HAP-1 (cell line): Measurements from ENCODE around the gene SLIRP.
"Not testable (repeated sequence)": the region's sequence is repeated elsewhere in the genome, so short reads cannot be mapped to it uniquely, and the experiment has no call there.

Experiments used
- DNase-seq, 2 experiments: peaks; one replicate each; pipeline ENCODE4 v3.0.0-alpha.2; 2016 to 2020; ENCODE audit warnings: low spot score in 2 of 2
- H3K27me3 ChIP-seq: fragments of 250-450 bp; sonication (Bioruptor Pico); 2 replicates; pipeline ENCODE4 v1.5.1; 2020; ENCODE audit warnings: low read depth, mild to moderate bottlenecking, moderate library complexity
- H3K36me3 ChIP-seq: fragments of 250-450 bp; sonication (Bioruptor Pico); replicated peaks from 2 replicates; pipeline ENCODE4 v1.5.1; 2020; ENCODE audit warnings: mild to moderate bottlenecking
- H3K4me1 ChIP-seq: fragments of 250-450 bp; sonication (Bioruptor Pico); 2 replicates; pipeline ENCODE4 v1.5.1; 2020; ENCODE audit warnings: mild to moderate bottlenecking
- H3K4me3 ChIP-seq: fragments of 250-450 bp; sonication (Bioruptor Pico); 2 replicates; pipeline ENCODE4 v1.5.1; 2020; ENCODE audit warnings: mild to moderate bottlenecking, moderate library complexity
- H3K9me3 ChIP-seq: fragments of 250-450 bp; sonication (Bioruptor Pico); 2 replicates; pipeline ENCODE4 v1.5.1; 2020; ENCODE audit warnings: mild to moderate bottlenecking, moderate library complexity
- in situ Hi-C: fragments of 300-500 bp; cut with MboI; formaldehyde crosslinking; loops from 3 replicates; pipeline ENCODE4 v1.14.3; 2020; ENCODE audit warnings: low sequenced_read_pairs, inconsistent platforms, mixed read lengths

Gene SLIRP

DNA sequence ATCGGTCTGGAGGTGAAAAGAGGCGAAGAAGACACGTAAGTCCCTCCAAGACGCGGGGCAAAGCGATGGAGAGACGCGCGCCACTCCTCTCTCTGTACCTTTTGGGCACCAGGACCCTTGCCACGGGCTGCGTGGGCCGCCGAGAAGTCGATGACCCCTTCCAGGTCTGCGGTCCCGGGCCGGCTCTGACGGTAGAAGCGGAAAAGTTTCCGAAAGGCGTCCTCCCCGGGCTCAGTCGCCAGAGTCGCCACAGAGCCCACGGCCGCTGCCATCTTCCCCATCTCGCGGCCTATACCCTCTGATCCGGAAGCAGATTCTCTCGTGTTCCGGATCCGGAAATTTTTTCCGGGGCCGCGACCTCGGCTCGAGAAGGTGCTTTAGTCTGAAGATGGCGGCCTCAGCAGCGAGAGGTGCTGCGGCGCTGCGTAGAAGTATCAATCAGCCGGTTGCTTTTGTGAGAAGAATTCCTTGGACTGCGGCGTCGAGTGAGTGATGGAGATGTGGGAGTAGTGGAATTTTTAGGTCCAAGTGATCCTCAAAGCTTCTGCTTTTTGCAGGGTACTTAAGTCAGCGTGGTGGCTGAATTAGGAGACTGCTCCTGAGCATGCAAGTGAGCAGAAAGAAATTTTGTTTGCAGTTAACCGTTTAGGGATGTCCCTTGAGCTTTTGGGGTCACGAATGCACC lies at the start of gene SLIRP, which contains the start of gene ALKBH1:
Gene SLIRP (plus strand): TSS at position 380 of the 685 bp plus-strand sequence. CDS start 9 bp downstream, at position 389.
Gene ALKBH1 (minus strand): TSS at position 300 of the 685 bp plus-strand sequence. CDS start 19 bp downstream, at position 281.
- DNase-seq: peak; percentile 89
- Histone ChIP-seq H3K4me1 (peaks cover 12% of the 10 kb centered on the region), H3K27me3 (no peaks in the 10 kb centered on the region), H3K4me3 (peak within 1 kb of the TSS; percentile 98), H3K36me3 (peaks cover 45% of the 10 kb centered on the region), H3K9me3 (no peaks in the 10 kb centered on the region)
- in situ Hi-C loops: no loop called here

- H3K36me3 ChIP-seq: no peaks in the 10 kb centered on the region
- DNase-seq: no peak
- H3K4me3 ChIP-seq: no peak overlapping the region
- peaks cover 21% of the 10 kb centered on the region for H3K4me1 ChIP-seq
- no peaks in the 10 kb centered on the region for H3K9me3 ChIP-seq
- H3K27me3 ChIP-seq: no peaks in the 10 kb centered on the region
- in situ Hi-C loops: no loop called here
Observed at GRCh38 chr14:77659831-77660230, 48.1 kb upstream of the SLIRP start.

DNA sequence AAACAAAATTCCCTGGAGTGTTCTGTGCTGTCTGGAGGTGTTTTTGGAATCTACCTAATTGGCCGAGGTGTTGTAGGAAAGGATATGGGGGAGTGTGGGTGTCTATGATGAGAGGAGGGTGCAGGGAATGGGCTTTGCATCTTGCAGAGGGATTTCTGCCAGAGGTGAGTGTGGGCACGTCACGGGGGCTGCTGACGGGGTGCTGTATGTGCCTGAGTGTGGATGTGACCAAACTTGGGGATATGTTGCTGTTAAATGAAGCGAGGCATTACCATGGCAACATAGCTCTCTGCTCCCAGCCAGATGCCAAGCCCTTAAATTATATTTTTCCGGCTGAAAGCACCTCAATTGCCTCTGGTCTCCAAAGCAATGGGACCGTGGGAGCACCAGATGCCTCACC lies 47.1 kb upstream of the SLIRP start:
- in situ Hi-C loops: no loop called here
- H3K4me3 ChIP-seq: no peak overlapping the region
- H3K4me1 ChIP-seq: peaks cover 21% of the 10 kb centered on the region
- no peaks in the 10 kb centered on the region for H3K9me3 ChIP-seq
- no peaks in the 10 kb centered on the region for H3K36me3 ChIP-seq
- no peaks in the 10 kb centered on the region for H3K27me3 ChIP-seq
- DNase-seq: peak in 1 of 2 experiments; percentile 19

GRCh38 chr14:77661562-77661961 lies 46.3 kb upstream of the SLIRP start:
- H3K36me3 ChIP-seq, in situ Hi-C loops, H3K4me3 ChIP-seq, H3K27me3 ChIP-seq, H3K9me3 ChIP-seq: not testable (repeated sequence)
- peaks cover 21% of the 10 kb centered on the region for H3K4me1 ChIP-seq
- peak; percentile 53 to 79 for DNase-seq

DNA sequence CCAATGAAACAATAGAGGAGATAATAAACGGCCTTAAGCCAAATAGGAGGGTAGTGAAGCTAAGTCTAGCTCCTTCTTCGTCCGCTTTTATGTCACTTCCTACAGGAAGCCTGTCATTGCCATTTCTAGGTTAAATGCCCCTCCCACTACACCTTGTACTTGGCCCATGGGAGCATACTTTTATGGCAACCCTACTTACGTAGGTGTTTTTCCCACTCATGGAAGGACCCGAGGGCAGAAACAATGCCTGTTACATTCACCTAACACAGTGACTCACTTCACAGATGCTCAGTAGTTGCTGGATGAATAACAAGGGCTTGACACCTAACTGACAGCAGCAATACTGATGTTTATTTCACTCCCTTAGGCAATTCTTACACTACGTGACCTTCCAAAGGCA lies 44.6 kb upstream of the SLIRP start:
- peaks cover 21% of the 10 kb centered on the region for H3K4me1 ChIP-seq
- no peak for DNase-seq
- no peaks in the 10 kb centered on the region for H3K9me3 ChIP-seq
- no peaks in the 10 kb centered on the region for H3K27me3 ChIP-seq
- in situ Hi-C loops: no loop called here
- H3K36me3 ChIP-seq: no peaks in the 10 kb centered on the region
- H3K4me3 ChIP-seq: no peak overlapping the region

- Histone ChIP-seq H3K36me3 (peaks cover 2% of the 10 kb centered on the region), H3K9me3 (no peaks in the 10 kb centered on the region), H3K4me3 (no peak overlapping the region), H3K4me1 (peaks cover 6% of the 10 kb centered on the region), H3K27me3 (no peaks in the 10 kb centered on the region)
- in situ Hi-C loops: no loop called here
- no peak for DNase-seq
Observed at GRCh38 chr14:77667331-77667730, 40.6 kb upstream of the SLIRP start.

DNA sequence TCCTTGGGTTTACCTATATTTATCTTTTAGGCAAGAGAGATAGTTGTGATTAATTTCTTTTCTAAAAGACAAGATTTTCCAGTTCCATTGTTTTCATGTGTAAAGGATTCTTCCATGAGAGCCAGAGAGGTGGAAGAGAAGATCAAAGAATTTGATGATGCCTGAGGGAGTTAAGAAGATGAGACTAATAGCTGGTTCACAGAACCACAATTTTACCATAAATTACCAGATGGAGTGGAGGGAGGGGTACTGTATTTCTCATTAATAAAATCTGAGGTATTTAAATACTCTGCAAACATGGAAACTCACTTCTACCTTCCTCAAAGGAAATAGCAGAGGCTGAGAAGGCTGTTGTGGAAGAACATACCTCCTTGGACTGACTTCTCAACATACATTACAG lies 34.7 kb upstream of the SLIRP start:
- no peak overlapping the region for H3K4me3 ChIP-seq
- no peaks in the 10 kb centered on the region for H3K27me3 ChIP-seq
- H3K9me3 ChIP-seq: no peaks in the 10 kb centered on the region
- in situ Hi-C loops: no loop called here
- no peak for DNase-seq
- H3K36me3 ChIP-seq: peaks cover 28% of the 10 kb centered on the region
- H3K4me1 ChIP-seq: peaks cover 13% of the 10 kb centered on the region

GRCh38 chr14:77674931-77675330 lies 33.0 kb upstream of the SLIRP start:
- Histone ChIP-seq H3K9me3 (no peaks in the 10 kb centered on the region), H3K4me3 (no peak overlapping the region), H3K36me3 (peaks cover 31% of the 10 kb centered on the region), H3K4me1 (peaks cover 13% of the 10 kb centered on the region), H3K27me3 (no peaks in the 10 kb centered on the region)
- no peak for DNase-seq
- in situ Hi-C loops: no loop called here

DNA sequence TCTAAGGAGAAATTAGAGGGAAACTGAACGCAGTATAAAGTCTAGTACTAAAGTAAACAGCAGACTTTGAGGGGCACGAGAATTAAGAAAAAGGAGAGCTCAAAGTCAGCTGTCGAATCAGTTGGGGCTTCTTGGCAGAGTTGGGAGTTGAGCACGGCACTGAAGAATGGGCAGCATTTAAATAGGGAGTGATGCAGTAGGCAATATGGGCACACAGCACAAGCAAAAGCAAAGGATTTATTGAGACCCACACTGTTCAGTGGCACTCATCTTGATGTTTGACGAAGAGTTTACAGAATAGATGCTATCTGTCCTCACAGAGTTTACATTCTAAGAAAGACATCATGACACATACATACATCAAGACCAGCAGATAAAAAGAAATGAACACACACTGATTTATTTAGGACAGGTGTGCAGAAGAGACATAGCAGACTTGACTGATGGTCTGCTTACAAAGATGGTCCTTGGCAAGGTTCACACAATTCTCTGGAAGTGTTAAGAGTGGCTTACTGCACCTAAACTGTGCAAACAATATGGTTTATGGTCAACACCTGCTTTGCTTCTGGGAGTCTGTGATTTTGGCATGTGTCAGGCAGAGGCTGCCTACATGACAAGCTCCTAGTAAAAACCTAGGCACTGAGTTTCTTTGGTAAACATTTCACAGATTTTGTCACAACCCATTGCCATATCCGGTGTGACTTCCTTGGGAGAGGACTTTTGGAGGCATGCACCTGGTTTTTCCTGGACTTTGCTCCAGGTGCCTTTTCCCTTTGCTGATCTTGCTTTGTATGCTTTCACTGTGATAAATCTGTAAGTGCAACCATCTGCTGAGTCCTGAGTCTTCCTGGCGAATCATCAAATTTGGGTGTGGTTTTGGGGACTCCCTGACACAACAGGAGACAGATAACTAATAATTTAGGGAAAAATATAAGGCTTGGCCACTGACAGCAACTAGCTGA lies 26.4 kb upstream of the SLIRP start:
- H3K27me3 ChIP-seq: no peaks in the 10 kb centered on the region
- H3K4me3 ChIP-seq: no peak overlapping the region
- in situ Hi-C loops: no loop called here
- H3K36me3 ChIP-seq: peaks cover 6% of the 10 kb centered on the region; the same call in 1 of the 2 replicates
- no peak for DNase-seq
- no peaks in the 10 kb centered on the region for H3K9me3 ChIP-seq
- no peaks in the 10 kb centered on the region for H3K4me1 ChIP-seq

GRCh38 chr14:77682158-77682553 lies 25.7 kb upstream of the SLIRP start:
- in situ Hi-C loops: no loop called here
- Histone ChIP-seq H3K9me3 (no peaks in the 10 kb centered on the region), H3K4me1 (no peaks in the 10 kb centered on the region), H3K4me3 (no peak overlapping the region), H3K36me3 (peaks cover 6% of the 10 kb centered on the region; the same call in 1 of the 2 replicates), H3K27me3 (no peaks in the 10 kb centered on the region)
- DNase-seq: no peak

GRCh38 chr14:77691259-77691658 lies 16.6 kb upstream of the SLIRP start:
- no peak overlapping the region for H3K4me3 ChIP-seq
- H3K9me3 ChIP-seq: no peaks in the 10 kb centered on the region
- peaks cover 11% of the 10 kb centered on the region for H3K4me1 ChIP-seq
- in situ Hi-C loops: no loop called here
- no peaks in the 10 kb centered on the region for H3K27me3 ChIP-seq
- H3K36me3 ChIP-seq: peaks cover 13% of the 10 kb centered on the region
- no peak for DNase-seq

DNA sequence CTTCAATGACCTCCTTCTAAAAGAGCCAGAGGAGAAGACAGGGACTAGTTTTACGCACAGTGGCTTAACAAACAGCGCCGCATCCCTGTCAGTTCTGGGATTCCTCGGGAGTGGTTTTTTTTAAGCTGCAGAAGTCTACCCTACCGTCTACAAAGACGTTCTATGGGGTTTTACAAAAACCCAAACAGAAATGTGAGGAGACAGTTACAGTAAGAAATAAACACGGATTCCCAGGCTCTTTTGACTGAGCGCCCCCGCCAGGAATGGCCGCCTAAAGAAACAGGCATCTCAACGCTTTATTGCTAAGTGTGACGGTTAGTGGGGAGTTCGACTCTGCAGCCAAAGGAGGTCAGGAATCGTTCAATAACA lies 564 bp upstream of the SLIRP start:
- in situ Hi-C loops: no loop called here
- H3K27me3 ChIP-seq: no peaks in the 10 kb centered on the region
- H3K9me3 ChIP-seq: no peaks in the 10 kb centered on the region
- H3K4me1 ChIP-seq: peaks cover 12% of the 10 kb centered on the region
- peak; percentile 26 for DNase-seq
- H3K36me3 ChIP-seq: peaks cover 44% of the 10 kb centered on the region
- peak overlapping the region; percentile 98 for H3K4me3 ChIP-seq

DNA sequence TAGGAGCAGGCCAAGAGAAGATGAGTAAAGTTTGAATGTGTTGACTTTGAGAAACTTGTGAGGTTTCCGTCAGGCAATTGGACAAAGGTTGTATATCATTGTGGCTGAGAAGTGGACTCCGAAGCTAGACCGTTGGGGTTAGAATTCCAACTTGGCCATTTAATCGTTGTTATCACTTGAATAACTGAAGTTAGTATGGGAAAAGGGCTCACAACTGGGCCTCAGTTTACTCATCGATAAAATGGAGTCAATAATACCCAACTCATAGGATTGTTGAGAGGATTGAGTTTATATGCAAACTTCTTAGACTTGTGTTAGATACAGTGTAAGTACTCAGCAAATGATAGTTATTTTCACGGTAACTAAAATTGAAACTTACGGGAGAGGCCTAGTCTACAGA lies 846 bp downstream of the SLIRP start:
- DNase-seq: no peak
- in situ Hi-C loops: no loop called here
- no peaks in the 10 kb centered on the region for H3K27me3 ChIP-seq
- H3K36me3 ChIP-seq: peaks cover 49% of the 10 kb centered on the region
- H3K4me3 ChIP-seq: peak overlapping the region; percentile 98
- H3K4me1 ChIP-seq: peaks cover 12% of the 10 kb centered on the region
- no peaks in the 10 kb centered on the region for H3K9me3 ChIP-seq

DNA sequence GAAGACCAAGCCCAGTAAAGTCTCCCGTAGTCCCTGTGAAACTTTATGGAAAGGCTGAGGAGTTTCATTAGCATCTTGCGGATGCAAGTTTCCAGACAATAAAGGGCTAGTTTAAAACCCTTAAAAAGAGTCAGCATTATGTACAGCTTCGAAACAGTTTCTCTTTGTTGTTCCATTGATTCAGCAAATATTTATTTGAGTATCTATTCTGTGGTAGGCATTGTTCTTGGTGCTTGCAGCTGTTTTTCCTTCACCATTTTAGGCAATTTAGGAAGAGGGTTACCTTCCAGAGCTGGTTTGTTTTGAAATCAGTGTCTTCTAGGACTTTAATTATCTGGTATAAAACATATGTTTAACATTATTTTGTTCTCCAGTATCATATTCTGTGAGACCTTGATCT lies 1.5 kb downstream of the SLIRP start:
- Histone ChIP-seq H3K27me3 (no peaks in the 10 kb centered on the region), H3K36me3 (peaks cover 49% of the 10 kb centered on the region), H3K9me3 (no peaks in the 10 kb centered on the region), H3K4me3 (peak overlapping the region; percentile 98), H3K4me1 (peaks cover 12% of the 10 kb centered on the region)
- DNase-seq: no peak
- in situ Hi-C loops: no loop called here
